Right atrium auricular region (tissue), 2 donors: ENCODE results near the gene TEK. TPM values are rescaled to one million over a fixed set of nuclear protein-coding genes. Genes with fewer than 3 reads are reported as not detected.

Experiments used
- DNase-seq: peaks from one replicate; pipeline ENCODE4 v3.0.0-alpha.2; 2019; ENCODE audit warnings: low spot score
- H3K27ac ChIP-seq, 2 donors: fragments of 200-600 bp; sonication (generic); 1 replicate in 1 of 2; 2 replicates in 1 of 2; pipeline ENCODE4 v1.5.1; 2016 to 2019
- H3K27me3 ChIP-seq, 2 donors: fragments of 200-600 bp; sonication (generic); one replicate each; pipeline versions ENCODE4 v1.5.1 to v1.6.0; 2017 to 2019
- H3K36me3 ChIP-seq: fragments of 200-600 bp; sonication (generic); one replicate; pipeline ENCODE4 v1.5.1; 2016
- H3K4me1 ChIP-seq, 2 donors: fragments of 200-600 bp; sonication (generic); one replicate each; pipeline versions ENCODE4 v1.5.1 to v1.6.0; 2017 to 2019
- H3K4me3 ChIP-seq, 2 donors: fragments of 200-600 bp; sonication (generic); 1 replicate in 1 of 2; 2 replicates in 1 of 2; pipeline ENCODE4 v1.5.1; 2017 to 2019; ENCODE audit warnings: mild to moderate bottlenecking in 1 of 2, moderate library complexity in 1 of 2
- H3K9me3 ChIP-seq, 2 donors: fragments of 200-600 bp; sonication (generic); one replicate each; pipeline ENCODE4 v1.5.1; 2019
- total RNA-seq, 2 donors: library from RNA; depleted of rRNA; stranded (reverse); fragments of >200 nt; gene quantifications; one replicate each; pipeline ENCODE4 v1.1.0, GENCODE V29; 2016
- TF ChIP-seq, protein P1 (sequence below), 2 donors: fragments of 200-600 bp; sonication (generic); IDR thresholded peaks; one replicate each; pipeline ENCODE4 v1.5.1; 2019; ENCODE audit warnings: antibody characterized with exemption in 2 of 2

Gene TEK
- total RNA-seq, 2 donors from 2014 or later = 16.7 to 30.7 TPM

DNA sequence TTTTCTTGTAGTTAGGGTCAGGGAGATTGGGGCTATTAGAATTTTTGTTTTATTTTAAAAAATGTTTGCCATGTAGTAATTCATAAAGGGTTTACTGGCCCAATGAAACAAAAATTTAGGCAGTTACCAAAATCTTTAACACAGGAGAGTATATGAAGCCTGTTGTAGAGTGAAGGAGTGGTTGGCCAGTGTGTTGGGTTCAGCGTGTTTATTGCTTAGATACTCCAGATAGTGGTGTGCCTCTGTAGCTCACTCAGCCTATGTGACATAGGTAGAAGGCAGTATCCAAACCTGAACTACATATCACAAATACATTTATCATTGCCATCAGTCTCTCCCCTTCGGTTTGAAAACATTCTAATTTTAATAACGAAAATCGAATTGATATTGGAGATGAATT lies 1.2 kb downstream of the TEK start:
- DNase-seq = no peak
- no peaks in the 10 kb centered on the region for H3K4me1 ChIP-seq
- H3K36me3 ChIP-seq = no peaks in the 10 kb centered on the region
- H3K9me3 ChIP-seq = no peaks in the 10 kb centered on the region
- H3K4me3 ChIP-seq = peak overlapping the region; percentile 27 to 41
- H3K27me3 ChIP-seq = no peaks in the 10 kb centered on the region
- H3K27ac ChIP-seq = peak overlapping the region in 1 of 2 donors; percentile 63
- TF ChIP-seq, protein P1, sequence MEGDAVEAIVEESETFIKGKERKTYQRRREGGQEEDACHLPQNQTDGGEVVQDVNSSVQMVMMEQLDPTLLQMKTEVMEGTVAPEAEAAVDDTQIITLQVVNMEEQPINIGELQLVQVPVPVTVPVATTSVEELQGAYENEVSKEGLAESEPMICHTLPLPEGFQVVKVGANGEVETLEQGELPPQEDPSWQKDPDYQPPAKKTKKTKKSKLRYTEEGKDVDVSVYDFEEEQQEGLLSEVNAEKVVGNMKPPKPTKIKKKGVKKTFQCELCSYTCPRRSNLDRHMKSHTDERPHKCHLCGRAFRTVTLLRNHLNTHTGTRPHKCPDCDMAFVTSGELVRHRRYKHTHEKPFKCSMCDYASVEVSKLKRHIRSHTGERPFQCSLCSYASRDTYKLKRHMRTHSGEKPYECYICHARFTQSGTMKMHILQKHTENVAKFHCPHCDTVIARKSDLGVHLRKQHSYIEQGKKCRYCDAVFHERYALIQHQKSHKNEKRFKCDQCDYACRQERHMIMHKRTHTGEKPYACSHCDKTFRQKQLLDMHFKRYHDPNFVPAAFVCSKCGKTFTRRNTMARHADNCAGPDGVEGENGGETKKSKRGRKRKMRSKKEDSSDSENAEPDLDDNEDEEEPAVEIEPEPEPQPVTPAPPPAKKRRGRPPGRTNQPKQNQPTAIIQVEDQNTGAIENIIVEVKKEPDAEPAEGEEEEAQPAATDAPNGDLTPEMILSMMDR (IDR thresholded peaks at IDR 0.05) = no peak

DNA sequence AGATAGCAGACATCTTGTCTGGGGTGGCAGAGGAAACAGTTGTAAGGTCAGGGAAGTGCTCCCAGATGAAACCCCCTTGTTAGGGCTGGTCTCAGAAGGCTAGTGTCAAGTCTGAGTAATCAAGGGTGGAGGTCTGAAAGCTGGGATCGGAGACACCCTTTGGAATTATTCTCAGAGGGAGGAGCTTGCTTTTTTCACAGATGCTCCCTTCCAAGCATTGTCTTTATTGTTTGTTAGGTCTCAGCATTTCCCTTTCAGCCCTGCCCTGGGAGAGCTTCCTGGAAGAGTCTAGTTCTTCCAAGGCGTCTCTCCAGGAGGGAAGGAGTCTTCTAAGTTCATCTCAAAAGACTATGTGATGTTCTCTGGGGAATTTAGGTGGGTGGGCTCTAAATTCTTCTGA lies 3.2 kb downstream of the TEK start:
- no peaks in the 10 kb centered on the region for H3K9me3 ChIP-seq

DNA sequence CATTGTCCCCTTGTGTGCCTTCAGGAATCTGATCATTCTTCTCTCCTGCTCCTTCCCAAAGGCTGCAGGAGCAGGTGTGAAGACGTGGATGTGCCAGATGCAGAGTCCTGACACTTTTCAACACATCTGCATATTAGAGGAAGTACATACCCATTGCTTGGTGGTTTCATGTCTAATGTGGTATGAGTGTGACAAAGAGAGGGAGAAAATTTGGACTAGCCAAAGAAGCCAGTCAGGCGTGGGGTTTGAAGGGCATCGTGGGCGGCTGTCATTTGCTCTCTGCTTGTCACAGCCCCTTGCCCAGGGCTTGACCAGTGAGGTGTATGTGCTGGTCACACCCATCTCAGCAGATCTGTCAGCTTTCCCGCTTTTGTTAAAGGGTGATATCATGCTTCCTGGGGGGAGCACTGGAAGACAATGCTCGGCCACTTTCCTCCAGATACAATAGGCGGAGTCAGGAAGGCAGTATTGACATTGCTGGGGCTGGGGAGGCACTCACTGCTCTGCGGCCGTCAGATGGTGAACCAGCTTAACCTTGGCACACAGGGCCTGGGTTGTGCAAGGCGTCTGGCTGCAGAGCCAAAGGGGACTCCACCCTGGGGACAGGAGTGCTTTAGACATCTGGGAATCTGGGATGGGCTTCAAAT lies 8.6 kb downstream of the TEK start:
- Histone ChIP-seq H3K9me3 (no peaks in the 10 kb centered on the region), H3K4me1 (peaks cover 0 to 21% of the 10 kb centered on the region in 2 donors), H3K4me3 (no peak overlapping the region), H3K36me3 (no peaks in the 10 kb centered on the region), H3K27ac (peak overlapping the region; percentile 49 to 63), H3K27me3 (no peaks in the 10 kb centered on the region)
- TF ChIP-seq, protein P1 (IDR thresholded peaks at IDR 0.05) = no peak
- DNase-seq = peak; percentile 87

More for the DNA sequence above, 3.2 kb downstream of the TEK start:
- no peaks in the 10 kb centered on the region for H3K36me3 ChIP-seq
- H3K4me1 ChIP-seq = peaks cover 0 to 4% of the 10 kb centered on the region in 2 donors
- no peaks in the 10 kb centered on the region for H3K27me3 ChIP-seq
- DNase-seq = no peak
- peak overlapping the region; percentile 54 to 63 for H3K27ac ChIP-seq
- TF ChIP-seq, protein P1 (IDR thresholded peaks at IDR 0.05) = no peak
- no peak overlapping the region for H3K4me3 ChIP-seq

DNA sequence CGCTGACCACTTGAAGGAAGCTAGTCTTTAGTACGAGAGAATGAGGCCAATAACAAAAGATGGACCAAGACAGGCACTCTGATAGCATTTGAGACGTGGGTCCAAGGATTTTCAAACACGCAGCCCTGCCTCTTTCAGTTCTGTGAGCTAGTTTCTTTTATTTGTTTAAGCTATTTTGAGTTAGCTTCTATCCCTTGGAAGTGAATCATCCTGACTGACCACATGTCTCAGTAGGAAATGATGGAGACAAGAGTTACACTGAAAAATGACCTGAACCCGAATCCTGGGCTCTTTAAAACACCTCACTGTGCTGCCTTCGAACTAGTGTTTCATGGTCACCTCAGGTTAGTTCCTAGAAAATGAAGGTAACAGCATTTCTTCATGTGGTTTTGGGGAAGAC lies 9.9 kb downstream of the TEK start:
- TF ChIP-seq, protein P1 (IDR thresholded peaks at IDR 0.05) = no peak
- no peaks in the 10 kb centered on the region for H3K9me3 ChIP-seq
- H3K36me3 ChIP-seq = no peaks in the 10 kb centered on the region
- H3K4me3 ChIP-seq = no peak overlapping the region
- DNase-seq = no peak
- peaks cover 0 to 21% of the 10 kb centered on the region in 2 donors for H3K4me1 ChIP-seq
- no peaks in the 10 kb centered on the region for H3K27me3 ChIP-seq
- H3K27ac ChIP-seq = peak overlapping the region; percentile 10 to 48

DNA sequence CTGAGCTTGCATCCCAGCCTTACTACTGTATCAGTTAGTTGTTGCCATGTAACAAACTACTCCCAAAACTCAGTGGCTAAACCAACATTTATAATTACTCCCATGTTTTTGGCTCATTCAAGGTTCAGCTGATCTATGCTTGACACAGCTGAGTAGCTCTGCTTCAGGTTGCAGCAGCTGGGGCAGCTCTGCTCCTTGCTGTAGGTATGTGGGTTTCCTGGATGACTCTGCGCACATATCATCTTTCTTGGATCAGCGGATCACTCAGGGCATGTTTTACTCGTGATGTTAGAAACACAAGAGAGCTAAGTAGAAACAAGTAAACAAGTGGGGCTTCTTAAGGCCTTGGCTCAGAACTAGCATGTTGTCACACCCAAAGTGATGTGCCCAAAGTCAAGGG lies 15.1 kb downstream of the TEK start:
- Histone ChIP-seq H3K36me3 (no peaks in the 10 kb centered on the region), H3K9me3 (no peaks in the 10 kb centered on the region), H3K27me3 (no peaks in the 10 kb centered on the region), H3K27ac (no peak overlapping the region), H3K4me1 (peaks cover 0 to 19% of the 10 kb centered on the region in 2 donors), H3K4me3 (no peak overlapping the region)
- no peak for DNase-seq
- TF ChIP-seq, protein P1 (IDR thresholded peaks at IDR 0.05) = no peak

DNA sequence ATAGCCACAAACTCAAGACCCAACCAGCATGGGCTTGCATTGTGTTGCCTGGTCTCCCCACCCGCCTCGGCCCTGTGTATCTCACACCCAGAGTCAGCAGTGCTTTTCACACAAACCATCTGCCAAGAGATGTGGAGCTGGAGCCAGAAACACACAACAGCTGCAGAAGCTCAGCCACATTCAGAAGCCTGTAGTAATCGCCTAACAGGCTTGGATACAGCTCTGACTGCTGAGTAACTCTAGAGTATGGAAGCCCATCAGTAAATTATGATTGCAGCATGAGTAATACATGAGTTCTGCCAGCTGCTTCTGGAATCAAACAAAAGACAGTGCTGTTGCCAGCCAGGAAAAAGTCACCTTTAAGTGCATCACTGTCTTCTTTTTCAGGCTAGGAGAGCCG lies 16.0 kb downstream of the TEK start:
- no peaks in the 10 kb centered on the region for H3K27me3 ChIP-seq
- H3K36me3 ChIP-seq = no peaks in the 10 kb centered on the region
- DNase-seq = peak; percentile 68
- H3K27ac ChIP-seq = no peak overlapping the region
- TF ChIP-seq, protein P1 (IDR thresholded peaks at IDR 0.05) = no peak
- no peaks in the 10 kb centered on the region for H3K9me3 ChIP-seq
- H3K4me3 ChIP-seq = no peak overlapping the region
- peaks cover 0 to 19% of the 10 kb centered on the region in 2 donors for H3K4me1 ChIP-seq
